Measurements from ENCODE around the gene ZBTB7B.

ZBTB7B gene

GRCh38 chr1:155015527-155016230, 13.1 kb downstream of the ZBTB7B start:
- Histone ChIP-seq H3K9me3 (ENCODE audit: control extremely low read depth in 1 of 5, control insufficient read depth in 4 of 5, insufficient read depth in 2 of 5, low read depth in 1 of 5, low read length in 4 of 5) (no peaks in the 10 kb centered on the region), H3K27me3 (replicated peaks in 2 of 5; ENCODE audit: control insufficient read depth in 4 of 5, insufficient read depth in 5 of 5, low read length in 4 of 5) (no peaks in the 10 kb centered on the region), H3K4me3 (ENCODE audit: control insufficient read depth in 1 of 7, extremely low read depth in 1 of 7, insufficient read depth in 4 of 7, low read depth in 2 of 7, low read length in 6 of 7) (no peak overlapping the region), H3K4me1 (ENCODE audit: control extremely low read depth in 1 of 4, control insufficient read depth in 4 of 4, insufficient read depth in 4 of 4, low read length in 3 of 4) (peaks cover 0 to 74% (median 61%) of the 10 kb centered on the region in 4 experiments), H3K27ac (ENCODE audit: insufficient read depth in 1 of 2, low read depth in 1 of 2, low read length in 2 of 2, poor library complexity in 1 of 2, severe bottlenecking in 2 of 2) (no peak overlapping the region), H3K36me3 (ENCODE audit: control insufficient read depth in 4 of 4, insufficient read depth in 4 of 4, low read length in 3 of 4) (peaks cover 0 to 26% (median 2%) of the 10 kb centered on the region in 4 experiments)
- WGBS (ENCODE audit: insufficient coverage) = 96% methylated on average over 15 of the region's 16 CpGs
- CTCF ChIA-PET = interaction anchor here (0.6 to 12.4 kb wide), 16 partner anchors 8 to 535 kb away, joined by 3 to 233 read pairs (median 8); partner anchors contain the start of genes FLAD1, LENEP, PBXIP1 and ZBTB7B
- POLR2A ChIA-PET = interaction anchor here (0.6 to 1.6 kb wide), 3 partner anchors 8 to 36 kb away, joined by 3 to 4 read pairs (median 3); partner anchors contain the start of genes ADAM15 and ZBTB7B
- DNase-seq = no peak

GRCh38 chr1:155016231-155016831, 13.7 kb downstream of the ZBTB7B start:
- H3K4me1 ChIP-seq (ENCODE audit: control extremely low read depth in 1 of 4, control insufficient read depth in 4 of 4, insufficient read depth in 4 of 4, low read length in 3 of 4) = peaks cover 0 to 68% (median 57%) of the 10 kb centered on the region in 4 experiments
- DNase-seq = peak; percentile 32 to 71 (median 63)
- POLR2A ChIA-PET = interaction anchor here (0.6 to 1.6 kb wide), 3 partner anchors 8 to 35 kb away, joined by 3 to 4 read pairs (median 3); partner anchors contain the start of genes ADAM15 and ZBTB7B
- peak overlapping the region in 1 of 2 experiments; percentile 58 for H3K27ac ChIP-seq (ENCODE audit: insufficient read depth in 1 of 2, low read depth in 1 of 2, low read length in 2 of 2, poor library complexity in 1 of 2, severe bottlenecking in 2 of 2)
- H3K27me3 ChIP-seq (replicated peaks in 2 of 5; ENCODE audit: control insufficient read depth in 4 of 5, insufficient read depth in 5 of 5, low read length in 4 of 5) = no peaks in the 10 kb centered on the region
- H3K4me3 ChIP-seq (ENCODE audit: control insufficient read depth in 1 of 7, extremely low read depth in 1 of 7, insufficient read depth in 4 of 7, low read depth in 2 of 7, low read length in 6 of 7) = peak overlapping the region in 1 of 7 experiments; percentile 60
- 81% methylated on average over 17 of the region's 26 CpGs for WGBS (ENCODE audit: insufficient coverage)
- H3K36me3 ChIP-seq (ENCODE audit: control insufficient read depth in 4 of 4, insufficient read depth in 4 of 4, low read length in 3 of 4) = peaks cover 0 to 26% (median 2%) of the 10 kb centered on the region in 4 experiments
- CTCF ChIA-PET = interaction anchor here (0.6 to 12.4 kb wide), 18 partner anchors 9 to 535 kb away, joined by 3 to 233 read pairs (median 10); partner anchors contain the start of genes FLAD1, LENEP, PBXIP1 and ZBTB7B
- H3K9me3 ChIP-seq (ENCODE audit: control extremely low read depth in 1 of 5, control insufficient read depth in 4 of 5, insufficient read depth in 2 of 5, low read depth in 1 of 5, low read length in 4 of 5) = no peaks in the 10 kb centered on the region

GRCh38 chr1:155017041-155017945, 14.7 kb downstream of the ZBTB7B start:
- Histone ChIP-seq H3K4me1 (ENCODE audit: control extremely low read depth in 1 of 4, control insufficient read depth in 4 of 4, insufficient read depth in 4 of 4, low read length in 3 of 4) (peaks cover 0 to 58% (median 48%) of the 10 kb centered on the region in 4 experiments), H3K4me3 (ENCODE audit: control insufficient read depth in 1 of 7, extremely low read depth in 1 of 7, insufficient read depth in 4 of 7, low read depth in 2 of 7, low read length in 6 of 7) (peak overlapping the region; percentile 4 to 68 (median 41)), H3K9me3 (ENCODE audit: control extremely low read depth in 1 of 5, control insufficient read depth in 4 of 5, insufficient read depth in 2 of 5, low read depth in 1 of 5, low read length in 4 of 5) (no peaks in the 10 kb centered on the region), H3K27ac (ENCODE audit: insufficient read depth in 1 of 2, low read depth in 1 of 2, low read length in 2 of 2, poor library complexity in 1 of 2, severe bottlenecking in 2 of 2) (peak overlapping the region in 1 of 2 experiments; percentile 68), H3K27me3 (replicated peaks in 2 of 5; ENCODE audit: control insufficient read depth in 4 of 5, insufficient read depth in 5 of 5, low read length in 4 of 5) (no peaks in the 10 kb centered on the region), H3K36me3 (ENCODE audit: control insufficient read depth in 4 of 4, insufficient read depth in 4 of 4, low read length in 3 of 4) (peaks cover 0 to 26% (median 2%) of the 10 kb centered on the region in 4 experiments)
- POLR2A ChIA-PET = interaction anchor here (0.6 to 1.6 kb wide), 6 partner anchors 15 to 281 kb away, joined by 3 to 6 read pairs (median 3); partner anchors contain the start of genes ADAM15, PBXIP1 and ZBTB7B
- peak; percentile 91 to 94 (median 94) for DNase-seq
- CTCF ChIA-PET = interaction anchor here (1.0 to 12.4 kb wide), 25 partner anchors 9 to 457 kb away, joined by 3 to 233 read pairs (median 5); partner anchors contain the start of genes ADAM15, FLAD1, LENEP and PBXIP1
- WGBS (ENCODE audit: insufficient coverage) = 0% methylated on average over 17 of the region's 49 CpGs

GRCh38 chr1:155017946-155018316, 15.3 kb downstream of the ZBTB7B start:
- peaks cover 0 to 52% (median 43%) of the 10 kb centered on the region in 4 experiments for H3K4me1 ChIP-seq (ENCODE audit: control extremely low read depth in 1 of 4, control insufficient read depth in 4 of 4, insufficient read depth in 4 of 4, low read length in 3 of 4)
- H3K4me3 ChIP-seq (ENCODE audit: control insufficient read depth in 1 of 7, extremely low read depth in 1 of 7, insufficient read depth in 4 of 7, low read depth in 2 of 7, low read length in 6 of 7) = peak overlapping the region in 5 of 7 experiments; percentile 26 to 68 (median 60)
- DNase-seq = no peak

GRCh38 chr1:155018617-155019348, 16.2 kb downstream of the ZBTB7B start:
- POLR2A ChIA-PET = interaction anchor here (1.6 kb wide), 1 partner anchor 64 kb away, joined by 6 read pairs; the partner anchor contains the start of gene PBXIP1
- WGBS (ENCODE audit: insufficient coverage) = 93% methylated on average over 3 of the region's 8 CpGs
- peaks cover 0 to 44% (median 36%) of the 10 kb centered on the region in 4 experiments for H3K4me1 ChIP-seq (ENCODE audit: control extremely low read depth in 1 of 4, control insufficient read depth in 4 of 4, insufficient read depth in 4 of 4, low read length in 3 of 4)

More at GRCh38 chr1:155017946-155018316, 15.3 kb downstream of the ZBTB7B start:
- 0% methylated on average over 2 of the region's 6 CpGs for WGBS (ENCODE audit: insufficient coverage)
- ChIA-PET POLR2A (interaction anchor here (1.0 to 1.6 kb wide), 2 partner anchors 27 to 63 kb away, joined by 3 to 6 read pairs; partner anchors contain the start of gene PBXIP1), CTCF (interaction anchor here (1.1 to 12.4 kb wide), 21 partner anchors 8 to 458 kb away, joined by 3 to 233 read pairs (median 5); partner anchors contain the start of genes ADAM15, FLAD1, LENEP and PBXIP1)
- H3K9me3 ChIP-seq (ENCODE audit: control extremely low read depth in 1 of 5, control insufficient read depth in 4 of 5, insufficient read depth in 2 of 5, low read depth in 1 of 5, low read length in 4 of 5) = no peaks in the 10 kb centered on the region
- peaks cover 0 to 26% (median 2%) of the 10 kb centered on the region in 4 experiments for H3K36me3 ChIP-seq (ENCODE audit: control insufficient read depth in 4 of 4, insufficient read depth in 4 of 4, low read length in 3 of 4)
- no peaks in the 10 kb centered on the region for H3K27me3 ChIP-seq (replicated peaks in 2 of 5; ENCODE audit: control insufficient read depth in 4 of 5, insufficient read depth in 5 of 5, low read length in 4 of 5)
- peak overlapping the region in 1 of 2 experiments; percentile 68 for H3K27ac ChIP-seq (ENCODE audit: insufficient read depth in 1 of 2, low read depth in 1 of 2, low read length in 2 of 2, poor library complexity in 1 of 2, severe bottlenecking in 2 of 2)

More at GRCh38 chr1:155018617-155019348, 16.2 kb downstream of the ZBTB7B start:
- Histone ChIP-seq H3K27me3 (replicated peaks in 2 of 5; ENCODE audit: control insufficient read depth in 4 of 5, insufficient read depth in 5 of 5, low read length in 4 of 5) (no peaks in the 10 kb centered on the region), H3K4me3 (ENCODE audit: control insufficient read depth in 1 of 7, extremely low read depth in 1 of 7, insufficient read depth in 4 of 7, low read depth in 2 of 7, low read length in 6 of 7) (no peak overlapping the region), H3K9me3 (ENCODE audit: control extremely low read depth in 1 of 5, control insufficient read depth in 4 of 5, insufficient read depth in 2 of 5, low read depth in 1 of 5, low read length in 4 of 5) (no peaks in the 10 kb centered on the region), H3K36me3 (ENCODE audit: control insufficient read depth in 4 of 4, insufficient read depth in 4 of 4, low read length in 3 of 4) (peaks cover 0 to 26% (median 2%) of the 10 kb centered on the region in 4 experiments), H3K27ac (ENCODE audit: insufficient read depth in 1 of 2, low read depth in 1 of 2, low read length in 2 of 2, poor library complexity in 1 of 2, severe bottlenecking in 2 of 2) (no peak overlapping the region)
- CTCF ChIA-PET = interaction anchor here (0.7 to 12.4 kb wide), 22 partner anchors 7 to 459 kb away, joined by 3 to 233 read pairs (median 4); partner anchors contain the start of genes FLAD1, LENEP, PBXIP1 and PMVK
- no peak for DNase-seq

Data from common myeloid progenitor, CD34-positive (primary cell).